ENCODE measurements around the gene DCC.

DCC gene

GRCh38 chr18:52950155-52950554, 610.2 kb downstream of the DCC start:
- POLR2A ChIA-PET = no interaction called here
- DNase-seq (ENCODE audit: extremely low spot score) = no peak
- CTCF ChIA-PET = no interaction called here
- no peak for TF ChIP-seq CTCF (IDR thresholded peaks at IDR 0.05; ENCODE audit: control extremely low read depth, extremely low read depth, low read depth, missing control alignments)

GRCh38 chr18:52953387-52953786, 613.4 kb downstream of the DCC start:
- ChIA-PET CTCF (no interaction called here), POLR2A (no interaction called here)
- no peak for TF ChIP-seq CTCF (IDR thresholded peaks at IDR 0.05; ENCODE audit: control extremely low read depth, extremely low read depth, low read depth, missing control alignments)
- no peak for DNase-seq (ENCODE audit: extremely low spot score)

- POLR2A ChIA-PET = no interaction called here
- no peak for TF ChIP-seq CTCF (IDR thresholded peaks at IDR 0.05; ENCODE audit: control extremely low read depth, extremely low read depth, low read depth, missing control alignments)
- DNase-seq (ENCODE audit: extremely low spot score) = no peak
- CTCF ChIA-PET = no interaction called here
Measured at GRCh38 chr18:52963481-52963880, 623.5 kb downstream of the DCC start.

GRCh38 chr18:52970686-52971085, 630.7 kb downstream of the DCC start:
- ChIA-PET POLR2A (no interaction called here), CTCF (no interaction called here)
- TF ChIP-seq CTCF (IDR thresholded peaks at IDR 0.05; ENCODE audit: control extremely low read depth, extremely low read depth, low read depth, missing control alignments) = no peak
- no peak for DNase-seq (ENCODE audit: extremely low spot score)

GRCh38 chr18:52971097-52971496, 631.1 kb downstream of the DCC start:
- TF ChIP-seq CTCF (IDR thresholded peaks at IDR 0.05; ENCODE audit: control extremely low read depth, extremely low read depth, low read depth, missing control alignments) = no peak
- DNase-seq (ENCODE audit: extremely low spot score) = no peak
- ChIA-PET POLR2A (no interaction called here), CTCF (no interaction called here)

- POLR2A ChIA-PET = no interaction called here
- CTCF ChIA-PET = no interaction called here
- DNase-seq (ENCODE audit: extremely low spot score) = no peak
- no peak for TF ChIP-seq CTCF (IDR thresholded peaks at IDR 0.05; ENCODE audit: control extremely low read depth, extremely low read depth, low read depth, missing control alignments)
Measured at GRCh38 chr18:52979892-52980291, 639.9 kb downstream of the DCC start.

- ChIA-PET CTCF (no interaction called here), POLR2A (no interaction called here)
- DNase-seq (ENCODE audit: extremely low spot score) = no peak
- TF ChIP-seq CTCF (IDR thresholded peaks at IDR 0.05; ENCODE audit: control extremely low read depth, extremely low read depth, low read depth, missing control alignments) = no peak
Measured at GRCh38 chr18:52991246-52991645, 651.2 kb downstream of the DCC start.

All from GM10248 (cell line).